ENCODE results near the gene ZNF687.
"Not testable (repeated sequence)": the region's sequence is repeated elsewhere in the genome, so short reads cannot be mapped to it uniquely, and the experiment has no call there.

Gene ZNF687, protein sequence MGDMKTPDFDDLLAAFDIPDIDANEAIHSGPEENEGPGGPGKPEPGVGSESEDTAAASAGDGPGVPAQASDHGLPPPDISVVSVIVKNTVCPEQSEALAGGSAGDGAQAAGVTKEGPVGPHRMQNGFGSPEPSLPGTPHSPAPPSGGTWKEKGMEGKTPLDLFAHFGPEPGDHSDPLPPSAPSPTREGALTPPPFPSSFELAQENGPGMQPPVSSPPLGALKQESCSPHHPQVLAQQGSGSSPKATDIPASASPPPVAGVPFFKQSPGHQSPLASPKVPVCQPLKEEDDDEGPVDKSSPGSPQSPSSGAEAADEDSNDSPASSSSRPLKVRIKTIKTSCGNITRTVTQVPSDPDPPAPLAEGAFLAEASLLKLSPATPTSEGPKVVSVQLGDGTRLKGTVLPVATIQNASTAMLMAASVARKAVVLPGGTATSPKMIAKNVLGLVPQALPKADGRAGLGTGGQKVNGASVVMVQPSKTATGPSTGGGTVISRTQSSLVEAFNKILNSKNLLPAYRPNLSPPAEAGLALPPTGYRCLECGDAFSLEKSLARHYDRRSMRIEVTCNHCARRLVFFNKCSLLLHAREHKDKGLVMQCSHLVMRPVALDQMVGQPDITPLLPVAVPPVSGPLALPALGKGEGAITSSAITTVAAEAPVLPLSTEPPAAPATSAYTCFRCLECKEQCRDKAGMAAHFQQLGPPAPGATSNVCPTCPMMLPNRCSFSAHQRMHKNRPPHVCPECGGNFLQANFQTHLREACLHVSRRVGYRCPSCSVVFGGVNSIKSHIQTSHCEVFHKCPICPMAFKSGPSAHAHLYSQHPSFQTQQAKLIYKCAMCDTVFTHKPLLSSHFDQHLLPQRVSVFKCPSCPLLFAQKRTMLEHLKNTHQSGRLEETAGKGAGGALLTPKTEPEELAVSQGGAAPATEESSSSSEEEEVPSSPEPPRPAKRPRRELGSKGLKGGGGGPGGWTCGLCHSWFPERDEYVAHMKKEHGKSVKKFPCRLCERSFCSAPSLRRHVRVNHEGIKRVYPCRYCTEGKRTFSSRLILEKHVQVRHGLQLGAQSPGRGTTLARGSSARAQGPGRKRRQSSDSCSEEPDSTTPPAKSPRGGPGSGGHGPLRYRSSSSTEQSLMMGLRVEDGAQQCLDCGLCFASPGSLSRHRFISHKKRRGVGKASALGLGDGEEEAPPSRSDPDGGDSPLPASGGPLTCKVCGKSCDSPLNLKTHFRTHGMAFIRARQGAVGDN

DNA sequence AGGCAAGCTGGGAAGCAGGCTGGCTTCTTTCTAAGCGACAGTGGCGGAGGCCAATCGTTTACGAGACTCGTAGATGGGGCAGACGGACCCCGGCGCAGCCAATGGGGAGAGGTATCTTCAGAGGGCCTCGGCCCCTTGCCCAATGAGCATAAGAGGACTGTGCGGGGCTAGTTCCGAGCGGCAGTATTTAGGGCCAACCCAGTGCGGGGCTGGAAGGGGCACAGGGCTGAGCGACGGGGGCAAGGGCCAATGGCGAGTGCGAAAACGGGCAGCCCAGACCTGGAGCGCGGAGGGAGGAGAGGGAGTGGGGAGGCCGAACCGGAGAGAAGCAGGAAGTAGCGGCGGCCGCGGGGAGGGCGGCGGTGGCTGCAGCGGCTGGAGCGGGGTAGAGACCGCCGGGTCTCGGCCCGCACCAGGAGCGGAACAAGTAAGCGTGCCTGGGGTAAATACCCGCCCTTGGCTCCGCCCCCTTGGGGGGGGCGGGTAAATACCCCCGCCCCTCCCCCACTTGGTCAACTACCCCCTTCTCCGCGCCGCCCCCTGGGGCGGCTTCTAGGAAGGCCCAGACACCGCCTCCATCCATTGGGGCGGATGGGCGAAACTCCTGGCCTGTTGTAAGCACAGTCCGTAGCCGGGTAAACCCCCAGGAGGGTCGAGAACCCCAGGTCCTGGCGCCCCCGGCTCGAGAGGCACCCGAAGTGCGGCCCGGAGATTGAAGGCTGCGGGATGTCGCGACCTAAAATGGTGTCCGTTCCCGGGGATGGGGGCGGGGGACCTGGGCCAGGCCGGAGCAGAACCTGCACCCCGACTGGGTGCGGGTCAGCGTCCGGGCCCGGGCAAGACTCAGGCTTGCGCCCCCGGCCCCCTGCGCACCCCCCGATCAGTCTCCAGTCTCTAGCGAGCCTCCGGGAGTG is at the start of gene ZNF687:
Gene ZNF687, plus strand, starts transcription at position 331 of the 914 bp plus-strand sequence. CDS start 3,993 bp downstream, outside the sequence.
- DNase-seq = peak; percentile 100

DNA sequence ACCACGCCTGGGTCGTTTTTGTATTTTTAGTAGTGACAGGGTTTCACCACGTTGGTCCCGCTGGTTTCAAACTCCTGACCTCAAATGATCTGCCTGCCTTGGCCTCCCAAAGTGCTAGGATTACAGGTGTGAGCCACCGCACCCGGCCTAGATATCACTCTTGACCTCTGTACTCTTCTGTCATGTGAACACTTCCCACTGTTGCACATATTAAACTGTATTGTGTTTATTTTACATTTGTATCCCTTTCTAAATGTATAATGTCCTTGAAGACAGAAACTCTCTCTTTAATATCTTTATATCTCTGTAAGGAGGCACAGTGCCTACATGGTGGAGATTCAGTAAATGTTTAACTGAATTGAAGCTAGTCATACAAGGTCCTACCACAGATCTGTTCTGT is 46.9 kb upstream of the ZNF687 start:
- no peak for DNase-seq

DNA sequence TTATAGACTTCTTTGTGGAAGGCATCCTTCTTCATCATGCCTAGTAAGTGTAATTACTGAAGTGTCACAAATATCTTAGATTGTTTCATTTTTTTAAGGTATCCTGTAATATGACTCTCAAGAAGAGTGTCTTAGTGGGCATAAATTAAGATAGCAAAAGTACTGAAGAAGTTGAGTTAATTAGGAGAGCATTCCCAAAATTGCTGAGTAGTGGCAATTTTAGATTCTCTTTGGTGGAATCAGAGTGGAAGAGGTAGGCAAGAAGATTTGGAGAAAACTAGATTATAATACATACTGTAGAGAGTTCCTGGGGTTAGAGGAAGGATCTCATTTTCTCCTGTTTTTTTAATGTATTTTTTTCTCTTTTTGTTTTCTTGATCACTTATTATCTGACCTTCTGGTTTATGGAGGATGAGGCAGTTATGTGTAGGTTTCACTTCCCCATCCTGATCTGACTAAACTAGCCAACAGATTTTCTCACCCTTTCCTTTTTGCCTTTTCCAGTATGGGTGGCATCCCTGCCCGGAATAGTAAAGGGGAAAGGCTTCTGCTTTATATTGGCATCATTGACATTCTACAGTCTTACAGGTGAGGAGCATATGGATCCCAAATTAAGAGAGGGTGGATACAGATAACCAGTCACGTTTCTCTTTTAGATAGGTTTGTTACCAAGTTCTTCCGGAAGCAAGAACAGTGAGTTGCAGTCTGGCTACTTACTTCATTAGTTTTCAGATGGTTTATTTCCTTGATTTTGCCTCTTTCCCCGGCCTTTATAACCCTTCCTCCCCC is 44.2 kb upstream of the ZNF687 start:
- no peak for DNase-seq

DNA sequence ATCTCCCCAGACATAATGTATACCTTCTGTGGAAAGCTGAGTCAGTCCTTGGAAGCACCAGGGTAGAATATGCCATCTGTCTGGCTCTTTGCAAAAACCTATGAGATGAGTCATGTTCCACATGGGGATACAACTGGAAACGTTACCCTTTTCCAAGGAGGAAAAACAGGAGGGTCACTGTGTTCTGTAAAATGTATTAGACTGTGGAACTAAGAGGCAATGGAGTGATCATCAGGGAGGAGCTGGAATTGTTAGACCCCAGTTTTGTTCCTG is 43.7 kb upstream of the ZNF687 start:
- DNase-seq = no peak

DNA sequence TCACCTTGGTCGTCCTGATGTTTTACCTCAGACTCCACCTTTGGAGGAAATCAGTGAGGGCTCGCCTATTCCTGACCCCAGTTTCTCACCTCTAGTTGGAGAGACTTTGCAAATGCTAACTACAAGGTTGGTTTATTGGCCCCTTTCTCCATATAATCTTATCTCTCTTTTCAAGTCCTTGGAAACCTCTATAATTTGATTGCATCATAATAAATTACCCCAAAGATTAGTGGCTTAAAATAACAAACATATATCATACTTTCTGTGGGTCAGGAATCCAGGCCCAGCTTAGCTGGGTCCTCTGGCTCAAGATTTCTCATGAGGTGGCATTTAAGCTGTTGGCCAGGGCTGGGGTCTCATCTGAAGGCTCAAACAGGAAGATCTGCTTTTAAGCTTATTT is 39.7 kb upstream of the ZNF687 start:
- no peak for DNase-seq

DNA sequence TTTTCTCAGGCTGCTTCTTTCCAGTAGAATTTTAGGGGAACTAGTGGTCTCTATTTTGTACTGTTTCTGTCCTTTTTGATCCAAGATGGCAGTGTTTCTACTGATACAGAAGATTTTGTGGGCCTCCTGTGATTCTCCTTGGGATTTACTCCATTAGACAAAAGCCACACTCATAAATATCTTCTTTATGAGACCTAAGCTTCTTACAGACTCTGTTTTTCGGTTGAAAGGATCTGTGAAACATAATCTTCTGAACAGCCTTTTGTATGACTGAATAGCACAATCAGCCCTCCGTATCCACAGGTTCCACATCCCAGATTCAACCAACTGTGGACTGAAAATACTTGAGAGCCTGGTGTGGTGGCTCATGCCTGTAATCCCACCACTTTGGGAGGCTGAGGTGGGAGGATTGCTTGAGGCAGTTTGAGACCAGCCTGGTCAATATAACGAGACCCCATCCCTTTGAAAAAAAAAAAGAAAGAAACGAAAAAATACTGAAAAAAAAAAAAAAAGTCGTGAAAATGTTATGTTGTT is 38.3 kb upstream of the ZNF687 start:
- no peak for DNase-seq

DNA sequence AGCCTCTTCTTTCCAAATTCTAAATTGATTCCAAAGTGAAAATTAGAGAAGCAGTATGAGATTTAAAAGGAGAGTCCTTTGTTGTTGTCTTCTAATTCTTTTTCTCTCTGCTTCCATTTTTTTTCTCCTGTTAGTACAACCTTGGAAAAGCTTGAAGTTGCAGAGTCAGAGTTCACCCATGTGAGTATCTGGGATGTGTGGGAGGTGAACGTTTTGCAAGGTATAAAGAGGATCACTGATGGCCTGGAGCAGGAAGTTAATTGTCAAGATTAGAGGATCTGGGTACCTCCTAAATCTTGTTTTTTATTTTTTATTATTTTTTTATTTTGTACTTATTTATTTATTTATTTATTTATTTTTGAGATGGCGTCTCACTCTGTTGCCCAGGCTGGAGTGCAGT is 35.3 kb upstream of the ZNF687 start:
- DNase-seq = no peak

DNA sequence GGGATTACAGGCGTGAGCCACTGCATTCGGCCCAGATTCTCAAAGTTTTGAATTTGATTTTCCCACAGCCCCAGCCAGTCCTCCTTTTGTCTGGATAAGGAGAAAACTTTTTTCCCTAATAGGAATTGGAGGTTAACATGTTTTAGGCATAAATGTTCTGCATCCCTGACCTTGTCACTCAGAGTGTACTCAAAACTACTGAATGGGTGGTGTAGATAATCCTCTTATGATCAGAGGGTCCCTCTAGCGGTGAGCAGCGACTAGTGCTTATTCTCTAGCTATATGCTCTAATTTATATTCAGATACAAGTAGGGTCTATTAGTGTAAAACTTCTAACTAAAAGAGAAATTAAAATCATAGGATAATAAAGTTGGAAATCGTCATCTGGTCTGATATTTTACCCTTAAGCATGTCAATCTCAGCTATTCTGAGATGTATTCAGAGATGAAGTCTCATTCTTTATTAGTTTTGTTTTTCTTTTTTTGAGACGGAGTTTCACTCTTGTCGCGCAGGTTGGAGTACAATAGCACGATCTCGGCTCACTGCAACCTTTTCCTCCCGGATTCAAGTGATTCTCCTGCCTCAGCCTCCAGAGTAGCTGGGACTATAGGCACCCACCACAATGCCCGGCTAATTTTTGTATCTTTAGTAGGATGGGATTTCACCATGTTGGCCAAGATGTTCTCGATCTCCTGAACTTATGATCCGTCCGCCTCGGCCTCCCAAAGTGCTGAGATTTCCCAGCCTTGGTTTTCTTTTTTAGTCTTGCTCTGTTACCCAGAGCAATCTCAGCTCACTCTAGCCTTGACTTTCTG is 30.2 kb upstream of the ZNF687 start:
- peak; percentile 87 for DNase-seq

DNA sequence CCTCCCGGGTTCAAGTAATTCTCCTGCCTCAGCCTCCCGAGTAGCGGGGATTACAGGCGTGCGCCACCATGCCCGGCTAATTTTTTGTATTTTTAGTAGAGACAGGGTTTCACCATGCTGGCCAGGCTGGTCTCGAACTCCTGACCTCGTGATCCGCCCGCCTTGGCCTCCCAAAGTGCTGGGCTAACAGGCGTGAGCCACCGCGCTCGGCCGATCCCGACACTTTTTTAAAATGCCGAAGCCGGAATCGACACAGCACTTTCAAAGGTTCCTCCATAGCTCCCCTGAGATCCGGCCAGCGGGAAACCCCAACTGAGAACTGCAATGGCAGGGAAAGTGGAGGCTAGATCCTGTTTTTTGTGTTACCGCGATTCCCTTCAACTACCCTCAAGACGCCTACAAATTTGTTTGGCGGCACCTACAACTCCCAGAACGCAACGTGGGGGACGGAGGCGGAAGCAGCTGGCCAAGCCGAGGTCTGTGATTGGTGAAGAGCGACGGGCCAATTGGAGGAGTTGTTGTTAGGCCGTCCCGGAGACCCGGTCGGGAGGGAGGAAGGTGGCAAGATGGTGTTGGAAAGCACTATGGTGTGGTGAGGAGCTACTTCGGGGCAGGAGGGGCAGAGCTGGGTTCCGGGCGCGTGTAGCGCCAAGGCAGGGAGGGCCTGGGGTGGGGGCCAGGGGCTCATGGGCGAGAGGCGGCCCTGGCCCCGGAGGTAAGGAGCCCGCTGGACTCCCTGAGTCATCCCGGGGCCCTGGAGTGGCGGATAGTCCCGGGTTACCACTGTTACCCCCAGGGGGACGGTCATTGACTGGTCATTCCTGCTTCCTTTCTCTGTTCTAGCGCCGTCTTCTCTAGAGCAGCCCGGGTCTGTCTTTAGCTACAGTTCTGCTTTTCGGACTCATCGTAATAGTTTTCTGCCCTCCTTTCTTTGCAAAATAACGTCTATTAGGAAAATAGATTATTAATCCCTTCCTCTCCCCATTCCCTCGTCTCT is 27.6 kb upstream of the ZNF687 start, which contains the start of gene PSMD4:
Gene PSMD4, plus strand, starts transcription at position 518 of the 997 bp plus-strand sequence. Its CDS starts 49 bp downstream, at position 567.
- DNase-seq = peak; percentile 98

DNA sequence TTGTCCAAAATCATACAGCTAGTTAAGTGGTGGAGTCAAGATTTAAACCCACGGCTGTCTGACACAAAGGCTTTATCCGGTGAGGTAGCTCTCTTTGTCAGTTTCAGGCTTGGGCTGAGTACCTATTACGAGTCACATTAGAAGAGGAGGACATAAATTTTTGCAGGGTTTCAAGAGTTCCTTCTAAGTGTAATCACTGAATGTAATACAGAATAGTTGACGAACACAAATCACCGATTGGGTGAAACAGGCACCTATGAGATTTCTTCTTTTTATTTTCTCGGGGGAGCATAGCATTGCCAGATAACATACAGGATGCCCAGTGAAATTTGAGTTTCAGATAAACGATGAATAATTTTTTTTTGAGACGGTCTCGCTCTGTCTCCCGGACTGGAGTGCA is 26.7 kb upstream of the ZNF687 start:
- DNase-seq = no peak

DNA sequence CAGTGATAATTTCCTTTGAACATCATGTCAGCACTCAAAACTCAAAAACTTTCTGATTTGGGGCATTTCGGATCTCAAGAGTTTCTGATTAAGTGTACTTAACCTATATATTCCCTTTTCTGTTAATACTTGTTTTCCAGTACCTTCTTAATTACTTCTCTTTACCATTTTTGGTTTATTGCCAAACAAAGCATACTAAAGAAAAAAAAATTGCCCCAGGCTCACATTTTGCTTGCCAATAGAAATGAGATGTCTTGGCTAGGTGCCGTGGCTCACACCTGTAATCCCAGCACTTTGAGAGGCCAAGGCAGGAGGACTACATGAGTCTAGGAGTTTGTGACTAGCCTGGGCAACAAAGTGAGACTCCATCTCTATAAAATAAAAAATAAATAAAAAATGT is 22.7 kb upstream of the ZNF687 start:
- no peak for DNase-seq

DNA sequence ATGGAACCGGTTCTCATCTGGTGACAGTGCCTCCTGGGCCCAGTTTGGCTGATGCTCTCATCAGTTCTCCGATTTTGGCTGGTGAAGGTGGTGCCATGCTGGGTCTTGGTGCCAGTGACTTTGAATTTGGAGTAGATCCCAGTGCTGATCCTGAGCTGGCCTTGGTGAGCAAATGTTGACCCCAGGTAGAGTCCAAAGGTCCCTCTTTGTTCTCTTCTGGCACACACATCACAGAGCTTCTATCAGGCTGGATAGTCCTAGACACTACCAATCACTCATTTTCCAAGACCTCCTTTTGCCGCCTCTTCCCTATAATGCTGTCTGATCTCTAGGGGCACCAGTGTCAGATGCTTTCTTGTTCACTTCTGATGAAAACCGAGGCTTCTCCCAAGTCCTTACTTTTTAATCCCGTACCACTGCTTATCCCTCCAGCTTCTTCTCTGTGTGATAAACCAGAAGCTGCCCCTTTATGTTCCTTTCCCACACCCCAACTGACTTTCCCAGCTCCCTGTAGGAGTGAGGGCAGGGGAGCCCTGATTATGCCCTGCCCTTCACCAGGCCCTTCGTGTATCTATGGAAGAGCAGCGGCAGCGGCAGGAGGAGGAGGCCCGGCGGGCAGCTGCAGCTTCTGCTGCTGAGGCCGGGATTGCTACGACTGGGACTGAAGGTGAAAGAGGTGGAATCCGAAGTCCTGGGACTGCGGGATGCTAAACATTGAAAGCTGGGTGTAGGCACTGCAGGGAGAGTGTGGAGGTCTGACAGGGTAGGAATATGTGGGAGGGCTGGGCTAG is 16.5 kb upstream of the ZNF687 start:
- DNase-seq = no peak

DNA sequence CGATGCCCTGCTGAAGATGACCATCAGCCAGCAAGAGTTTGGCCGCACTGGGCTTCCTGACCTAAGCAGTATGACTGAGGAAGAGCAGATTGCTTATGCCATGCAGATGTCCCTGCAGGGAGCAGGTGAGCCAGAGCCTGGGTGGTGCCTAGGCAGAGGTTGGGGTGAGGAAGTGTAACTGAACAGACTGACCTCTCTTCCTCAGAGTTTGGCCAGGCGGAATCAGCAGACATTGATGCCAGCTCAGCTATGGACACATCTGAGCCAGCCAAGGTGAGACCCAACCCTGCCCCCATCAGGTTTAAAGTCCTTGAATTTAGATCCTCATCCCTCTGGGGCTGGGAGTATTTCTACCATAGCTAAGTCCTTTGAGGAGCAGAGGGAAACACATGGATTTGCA is 15.8 kb upstream of the ZNF687 start:
- no peak for DNase-seq

DNA sequence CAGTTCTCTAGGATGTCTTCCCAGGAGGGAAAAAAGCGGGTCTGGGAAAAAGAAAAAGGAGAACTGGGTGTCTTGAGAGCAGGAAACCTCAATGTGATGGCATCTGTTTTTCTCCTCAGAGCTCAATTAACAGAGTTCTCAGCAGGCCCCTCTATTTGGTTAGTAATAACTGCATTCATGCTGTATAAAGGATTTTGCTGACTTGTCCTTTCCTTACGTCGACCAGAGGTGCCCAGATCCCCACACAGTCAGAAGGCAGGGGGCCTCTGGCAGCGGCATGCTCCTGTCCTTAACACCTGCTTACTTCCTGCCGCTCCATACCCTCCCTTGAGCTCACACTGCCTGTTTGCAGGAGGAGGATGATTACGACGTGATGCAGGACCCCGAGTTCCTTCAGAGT is 15.3 kb upstream of the ZNF687 start:
- DNase-seq = no peak

DNA sequence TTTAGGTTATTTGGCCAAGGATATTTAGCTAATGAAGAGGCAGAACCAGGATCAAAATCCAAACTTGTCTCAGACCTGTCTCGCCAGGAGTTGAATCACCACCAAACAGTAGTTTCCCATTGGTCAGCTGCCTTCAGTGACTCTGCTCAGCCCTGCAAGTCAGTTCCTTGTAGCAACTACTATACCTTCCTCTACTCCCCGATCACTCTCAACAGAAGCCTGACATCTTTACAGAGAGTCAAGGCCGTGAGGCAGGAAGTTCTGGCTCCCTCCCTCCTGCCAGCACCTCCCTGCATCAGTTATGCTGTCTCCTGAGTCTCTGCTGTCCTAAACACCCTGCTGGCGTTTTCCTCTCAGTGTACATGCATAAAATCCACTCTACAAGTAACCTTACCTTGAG is 14.3 kb upstream of the ZNF687 start:
- DNase-seq = no peak

DNA sequence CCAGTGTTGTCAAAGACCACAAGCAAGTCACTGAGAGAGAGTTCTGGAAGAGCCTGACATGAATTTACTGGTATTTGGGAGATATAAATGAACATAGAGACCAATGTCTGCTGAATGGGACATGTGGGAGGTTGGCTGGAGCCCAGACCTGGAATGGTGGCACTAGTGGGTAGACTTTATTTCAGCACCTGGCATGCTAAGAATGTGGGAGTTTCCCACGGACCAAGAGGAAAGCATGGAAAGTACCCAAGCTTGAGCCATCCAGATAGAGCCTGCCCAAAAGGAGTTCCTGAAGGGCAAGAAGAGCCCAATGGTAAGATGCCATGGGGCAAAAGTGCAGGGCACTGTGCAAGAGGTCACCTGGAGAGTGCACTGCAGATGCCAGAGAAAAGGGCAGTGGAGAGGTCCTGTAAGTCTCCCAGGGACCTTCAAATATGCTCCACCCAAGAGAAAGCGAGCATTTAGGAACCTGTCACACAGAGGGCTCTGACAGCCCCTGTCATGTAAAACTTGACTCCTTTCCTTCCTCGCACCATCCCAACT is 8.1 kb upstream of the ZNF687 start:
- no peak for DNase-seq

DNA sequence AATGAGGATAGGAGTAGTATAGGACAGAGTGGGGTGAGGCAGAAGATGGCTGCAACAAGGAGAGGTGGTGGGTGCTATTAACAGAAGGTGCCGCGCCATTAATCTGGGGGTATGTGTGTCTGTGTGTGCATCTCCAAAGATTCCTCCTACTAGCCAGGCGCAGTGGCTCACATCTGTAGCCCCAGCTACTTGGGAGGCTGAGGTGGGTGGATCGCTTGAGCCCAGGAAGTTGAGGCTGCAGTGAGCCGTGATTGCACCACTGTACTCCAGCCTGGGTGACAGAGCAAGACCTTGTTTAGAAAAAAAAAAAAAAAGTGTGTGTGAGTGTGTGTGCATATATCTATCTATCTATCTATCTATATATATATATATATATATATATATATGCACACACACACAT is 6.8 kb upstream of the ZNF687 start:
- DNase-seq = not testable (repeated sequence)

DNA sequence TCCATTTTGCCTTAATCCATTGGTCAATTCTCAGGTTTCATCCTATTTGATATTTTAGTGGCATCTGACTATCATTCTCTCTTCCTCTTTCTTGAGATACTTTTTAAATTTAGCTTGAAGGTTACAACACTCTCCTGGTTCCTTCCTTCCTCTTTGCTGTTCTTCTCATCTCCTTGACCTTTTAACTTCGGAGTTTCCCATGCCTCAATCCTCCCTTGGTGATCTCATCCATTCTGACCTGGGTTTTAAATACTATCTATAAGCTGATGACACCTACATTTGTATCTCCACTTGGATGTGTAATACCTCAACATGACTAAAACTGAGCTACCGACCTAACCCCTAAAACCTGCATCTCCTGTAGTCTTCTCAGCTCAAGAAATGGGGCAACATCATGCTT is 4.8 kb upstream of the ZNF687 start:
- DNase-seq = no peak

All from hematopoietic multipotent progenitor cell treated with erythropoietin and hydrocortisone succinate and interleukin-3 and kit ligand, for 8 days (in vitro differentiated cells).